HG02870 (cell line): ENCODE results near the gene PTCHD1.

Experiments used
- ATAC-seq: cut with Tn5 transposase; IDR thresholded peaks from one replicate; pipeline ENCODE4 v1.9.1; 2021; ENCODE audit warnings: mild to moderate bottlenecking, moderate library complexity; ENCODE audit not compliant: unreplicated experiment

Gene PTCHD1

GRCh38 chrX:23344904-23345271 is 10.2 kb downstream of the PTCHD1 start:
- ATAC-seq, result no peak

- ATAC-seq, result no peak
Measured at GRCh38 chrX:23356189-23356588, 21.5 kb downstream of the PTCHD1 start.

GRCh38 chrX:23364416-23364815 is 29.8 kb downstream of the PTCHD1 start:
- no peak for ATAC-seq

- ATAC-seq, result no peak
Measured at GRCh38 chrX:23365541-23365940, 30.9 kb downstream of the PTCHD1 start.

GRCh38 chrX:23366914-23367313 is 32.3 kb downstream of the PTCHD1 start:
- no peak for ATAC-seq

GRCh38 chrX:23369027-23369426 is 34.4 kb downstream of the PTCHD1 start:
- no peak for ATAC-seq

- ATAC-seq, result no peak
Measured at GRCh38 chrX:23372220-23372902, 37.7 kb downstream of the PTCHD1 start.

GRCh38 chrX:23373129-23373804 is 38.6 kb downstream of the PTCHD1 start:
- no peak for ATAC-seq

GRCh38 chrX:23374291-23374690 is 39.6 kb downstream of the PTCHD1 start:
- ATAC-seq, result no peak

- ATAC-seq, result no peak
Measured at GRCh38 chrX:23376581-23376980, 41.9 kb downstream of the PTCHD1 start.

- no peak for ATAC-seq
Measured at GRCh38 chrX:23380581-23380980, 45.9 kb downstream of the PTCHD1 start.

- ATAC-seq, result no peak
Measured at GRCh38 chrX:23381099-23382087, 46.7 kb downstream of the PTCHD1 start.

- no peak for ATAC-seq
Measured at GRCh38 chrX:23382572-23382971, 47.9 kb downstream of the PTCHD1 start.

- ATAC-seq, result no peak
Measured at GRCh38 chrX:23383411-23383810, 48.8 kb downstream of the PTCHD1 start.

GRCh38 chrX:23385242-23385641 is 50.6 kb downstream of the PTCHD1 start:
- no peak for ATAC-seq

GRCh38 chrX:23386260-23386659 is 51.6 kb downstream of the PTCHD1 start:
- ATAC-seq, result no peak

GRCh38 chrX:23386726-23387125 is 52.1 kb downstream of the PTCHD1 start:
- ATAC-seq, result no peak

GRCh38 chrX:23387550-23388184 is 53.0 kb downstream of the PTCHD1 start:
- no peak for ATAC-seq

- ATAC-seq, result no peak
Measured at GRCh38 chrX:23389196-23389792, 54.6 kb downstream of the PTCHD1 start.

- ATAC-seq, result no peak
Measured at GRCh38 chrX:23390979-23391378, 56.3 kb downstream of the PTCHD1 start.

GRCh38 chrX:23392195-23392594 is 57.5 kb downstream of the PTCHD1 start:
- ATAC-seq, result no peak
